K562 treated with DMSO at 1 percent for 48 hours (cell line): ENCODE results near the gene TASL. TPM values are rescaled to one million over a fixed set of nuclear protein-coding genes. Genes with fewer than 3 reads are reported as not detected.

ENCODE experiments used
- total RNA-seq: library from RNA; unstranded; fragments of 300-600 nt; gene quantifications from 2 replicates; pipeline ENCODE4 v1.2.3, GENCODE V29; 2022; ENCODE audit warnings: low replicate concordance; ENCODE audit errors: extremely low read depth

Gene TASL, protein sequence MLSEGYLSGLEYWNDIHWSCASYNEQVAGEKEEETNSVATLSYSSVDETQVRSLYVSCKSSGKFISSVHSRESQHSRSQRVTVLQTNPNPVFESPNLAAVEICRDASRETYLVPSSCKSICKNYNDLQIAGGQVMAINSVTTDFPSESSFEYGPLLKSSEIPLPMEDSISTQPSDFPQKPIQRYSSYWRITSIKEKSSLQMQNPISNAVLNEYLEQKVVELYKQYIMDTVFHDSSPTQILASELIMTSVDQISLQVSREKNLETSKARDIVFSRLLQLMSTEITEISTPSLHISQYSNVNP
- total RNA-seq, result not detected in 2 replicates

DNA sequence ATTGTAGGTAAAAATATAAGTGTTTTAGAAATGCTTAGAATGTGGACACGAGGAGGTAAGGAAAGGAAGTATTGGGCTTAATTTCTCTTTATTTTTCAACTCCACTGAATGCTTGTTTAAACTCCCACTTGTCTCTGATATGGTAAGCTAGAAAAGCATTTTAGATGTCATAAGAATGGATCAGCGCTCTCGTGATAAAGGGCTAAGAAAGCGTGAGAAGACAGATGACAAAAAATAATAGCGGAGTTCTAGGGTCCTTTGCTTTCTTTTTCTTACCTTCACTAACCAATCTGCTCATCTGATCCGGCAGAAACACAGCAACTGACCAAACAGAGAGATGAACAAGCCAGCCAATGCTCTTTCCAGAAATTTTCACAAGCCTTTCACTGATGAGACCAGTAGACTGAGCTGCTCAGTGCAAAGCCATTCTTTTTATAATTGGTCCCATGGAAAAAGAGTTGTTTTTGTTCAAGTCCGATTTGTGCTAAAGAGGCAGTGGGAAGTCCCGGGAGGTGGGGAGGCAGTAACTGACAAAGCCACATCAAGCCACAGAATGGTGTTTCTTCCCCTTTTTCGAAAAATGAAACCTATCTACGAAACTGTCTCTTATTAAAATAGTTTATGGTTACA lies at the start of gene TASL:
Gene TASL (minus strand): TSS at position 405 of the 630 bp plus-strand sequence. CDS start 17,411 bp downstream, outside the sequence.

Other genes with a start within 250 kb of the TASL start
- gene GK, start 75.7 kb upstream of the TASL start, total RNA-seq, result not detected in 2 replicates